GM21786 (cell line): ENCODE results near the gene OPCML.

ENCODE experiments used
- ATAC-seq: cut with Tn5 transposase; IDR thresholded peaks from one replicate; pipeline ENCODE4 v1.9.1; 2021; ENCODE audit not compliant: unreplicated experiment

OPCML gene

DNA sequence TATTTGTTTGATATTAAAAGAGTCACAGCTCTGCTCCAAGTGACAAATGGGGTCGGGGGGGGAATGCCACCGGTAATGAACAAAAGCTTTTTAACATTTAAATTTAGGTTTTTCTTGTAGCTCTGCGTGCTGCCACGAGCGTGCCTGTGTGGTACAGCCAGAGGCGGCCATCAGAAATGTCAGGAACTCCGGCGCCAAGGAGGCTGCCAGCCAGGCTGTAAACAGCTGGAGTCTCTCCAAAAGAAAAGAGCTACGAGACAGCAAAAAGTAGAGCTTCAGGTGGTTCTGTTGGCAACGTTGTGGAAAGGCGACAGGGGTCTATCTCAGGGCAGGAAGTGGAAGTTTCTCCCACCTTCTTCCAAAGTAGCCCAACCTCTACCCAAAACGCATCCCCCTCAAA lies 532.8 kb downstream of the OPCML start:
- ATAC-seq = no peak

DNA sequence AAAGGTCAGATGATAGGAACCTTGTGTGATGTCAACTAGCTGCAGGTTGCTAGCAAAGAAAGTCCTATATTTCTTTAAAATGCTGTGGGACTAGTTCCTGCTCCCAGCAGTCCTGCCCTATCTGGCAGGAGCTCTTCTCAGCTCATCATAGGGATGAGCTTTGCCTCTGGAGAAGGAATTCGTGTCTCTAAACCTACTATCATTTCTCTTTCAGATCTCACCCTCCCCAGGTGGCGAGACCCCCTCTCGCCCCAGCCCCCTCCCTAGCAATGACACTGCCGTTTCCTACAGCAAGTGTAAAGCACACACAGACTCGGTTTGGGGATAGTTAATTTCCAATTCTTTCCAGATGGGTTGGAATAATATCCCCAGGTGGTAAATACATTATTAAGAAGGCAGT lies 533.3 kb downstream of the OPCML start:
- ATAC-seq = no peak

DNA sequence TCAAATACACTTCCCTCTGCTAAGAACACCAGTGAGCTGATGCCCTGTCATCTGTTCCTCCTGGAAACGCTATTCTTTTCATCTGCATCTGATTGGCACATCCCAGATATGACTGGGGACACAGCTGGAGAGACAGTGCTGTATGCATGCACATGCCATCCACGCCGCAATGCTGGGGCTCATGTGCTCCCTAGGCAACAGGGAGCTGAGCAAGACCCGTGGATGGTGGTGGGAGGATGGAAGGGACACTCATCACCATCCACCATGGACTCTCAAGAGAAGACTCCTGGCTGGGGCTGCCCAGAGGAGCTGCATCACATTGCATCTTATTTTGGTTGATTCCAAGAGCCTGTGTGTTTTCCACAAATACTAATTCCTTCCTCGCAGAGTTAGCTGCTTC lies 534.9 kb downstream of the OPCML start:
- no peak for ATAC-seq

DNA sequence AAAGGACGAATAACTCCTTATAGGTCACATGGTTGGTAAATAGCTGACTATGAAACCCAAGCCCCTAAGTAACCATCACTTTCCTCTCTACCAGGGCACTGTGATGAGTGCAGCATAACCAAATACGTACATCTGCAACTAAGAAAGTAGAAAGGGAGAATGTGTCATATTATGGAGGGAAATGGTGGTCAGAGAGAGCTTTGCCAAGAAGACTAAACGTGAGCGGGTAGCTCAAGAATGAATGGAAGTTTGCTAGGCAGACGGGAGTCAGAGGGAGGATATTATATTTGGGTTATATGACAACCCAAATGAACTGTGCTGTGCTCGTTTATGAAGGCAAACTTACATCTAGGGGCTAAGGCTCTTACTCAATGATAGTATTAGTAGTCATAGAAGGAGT lies 537.3 kb downstream of the OPCML start:
- no peak for ATAC-seq

DNA sequence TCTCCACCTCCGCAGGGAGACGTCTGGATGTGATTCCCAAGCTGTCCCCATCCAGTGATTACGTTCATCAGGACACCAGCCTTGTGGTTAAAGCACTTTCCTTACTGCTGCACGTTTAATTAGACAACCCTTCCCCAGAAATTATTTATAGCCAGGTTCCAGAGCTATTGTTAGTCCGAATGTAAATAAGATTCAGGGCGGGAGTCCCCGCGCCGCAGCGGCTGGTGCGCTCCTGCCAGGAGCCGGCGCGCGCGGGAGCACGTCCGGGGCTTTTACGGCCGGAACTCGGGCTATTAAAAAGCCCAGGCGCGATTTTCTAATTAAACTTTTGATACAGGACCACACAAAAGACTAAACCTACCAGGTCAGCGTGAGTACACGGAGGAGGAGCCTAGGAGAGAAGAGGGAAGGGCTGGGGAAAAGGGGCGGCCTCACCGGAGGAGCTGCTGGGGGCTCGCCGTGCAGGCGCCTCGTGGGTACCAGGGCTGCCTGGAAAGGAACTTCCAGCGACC lies 538.3 kb downstream of the OPCML start:
- ATAC-seq = no peak

DNA sequence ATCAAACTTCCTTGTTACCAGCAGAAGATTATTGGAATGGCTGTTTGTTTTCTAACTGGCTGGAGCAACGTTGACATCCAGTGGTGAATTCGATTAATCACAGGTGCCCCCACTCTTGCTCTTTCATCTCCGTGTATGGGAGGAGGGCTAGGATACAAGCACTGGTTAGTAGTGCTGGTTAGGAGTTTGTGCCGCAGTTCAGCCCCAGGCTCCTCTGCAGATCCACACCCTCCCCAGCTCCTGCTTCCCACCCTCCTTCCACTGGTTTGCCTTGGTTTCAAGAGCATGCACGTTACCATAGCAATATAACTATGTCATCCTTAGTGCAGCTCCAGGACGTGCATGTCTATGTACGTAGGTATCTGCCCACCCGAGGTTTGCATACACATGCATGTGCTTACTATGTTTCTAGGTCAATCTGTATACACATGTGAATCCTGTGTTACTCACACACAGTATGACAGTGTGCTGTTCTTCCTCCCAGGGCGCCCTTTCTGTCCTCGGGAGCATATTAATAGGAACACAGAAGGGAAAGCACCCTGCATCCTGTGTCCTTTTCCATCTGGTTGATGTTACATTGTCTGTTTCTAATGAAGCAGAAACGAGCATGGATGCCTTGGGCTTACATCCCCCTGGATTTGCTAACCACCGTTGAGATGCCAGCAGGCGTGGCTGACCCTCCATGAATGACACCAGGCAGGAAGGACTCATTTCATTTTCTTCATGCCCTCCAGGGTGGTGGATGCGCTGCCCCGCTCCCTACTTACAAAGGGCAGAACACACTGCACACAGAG lies 539.3 kb downstream of the OPCML start:
- ATAC-seq = no peak

DNA sequence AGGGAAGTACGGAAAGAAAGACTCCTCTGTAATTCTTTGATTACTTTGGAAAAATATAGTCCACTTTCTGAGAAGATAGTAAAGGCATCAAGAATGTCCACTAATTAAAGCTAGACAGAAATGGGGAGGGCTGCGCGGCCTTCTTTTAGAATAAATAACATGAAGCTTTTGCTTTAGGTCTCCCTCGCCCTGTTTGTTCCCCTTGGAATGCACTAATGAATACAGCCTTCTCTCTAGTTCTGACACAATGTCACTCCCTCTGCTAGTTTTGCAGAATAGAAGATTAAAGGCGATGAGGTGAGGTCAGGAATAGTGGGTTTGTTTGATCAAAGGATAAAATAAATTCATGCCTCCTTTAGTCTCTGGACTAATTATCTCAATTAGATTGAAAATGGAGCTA lies 543.9 kb downstream of the OPCML start:
- ATAC-seq = no peak

DNA sequence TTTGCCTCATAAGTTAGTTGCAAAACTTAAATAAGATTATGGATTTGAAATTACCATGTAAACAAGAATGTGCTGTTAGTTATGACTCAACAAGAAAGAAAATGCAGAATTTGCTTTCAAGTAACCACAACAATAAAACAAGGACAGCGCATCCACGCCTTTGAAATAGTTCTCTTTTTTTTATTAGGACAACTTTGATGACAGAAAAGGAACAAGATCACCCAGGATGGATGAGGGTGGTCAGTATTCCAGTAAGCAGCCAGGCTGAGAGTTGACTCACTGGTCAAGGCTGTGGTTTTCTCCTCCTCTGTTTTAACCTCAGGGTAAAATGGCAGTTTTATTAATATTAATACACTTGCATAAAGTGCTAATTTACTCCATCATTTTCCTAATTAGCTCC lies 544.4 kb downstream of the OPCML start:
- no peak for ATAC-seq

DNA sequence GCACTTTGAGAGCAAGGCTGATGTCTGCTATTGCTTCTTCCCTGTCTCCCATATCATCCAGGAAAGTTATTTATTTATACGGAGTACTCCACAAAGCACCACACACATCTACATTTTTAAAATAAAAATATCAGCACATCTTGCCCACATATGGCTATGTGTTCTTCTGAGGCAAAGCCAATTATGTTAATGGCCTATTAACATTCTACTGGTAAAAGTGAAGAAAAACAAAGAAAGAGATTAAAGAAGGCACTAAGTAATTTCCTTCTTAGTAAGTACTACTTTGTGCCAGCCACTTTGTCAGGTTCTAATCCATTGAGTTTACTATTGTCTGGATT lies 548.7 kb downstream of the OPCML start:
- ATAC-seq = no peak

DNA sequence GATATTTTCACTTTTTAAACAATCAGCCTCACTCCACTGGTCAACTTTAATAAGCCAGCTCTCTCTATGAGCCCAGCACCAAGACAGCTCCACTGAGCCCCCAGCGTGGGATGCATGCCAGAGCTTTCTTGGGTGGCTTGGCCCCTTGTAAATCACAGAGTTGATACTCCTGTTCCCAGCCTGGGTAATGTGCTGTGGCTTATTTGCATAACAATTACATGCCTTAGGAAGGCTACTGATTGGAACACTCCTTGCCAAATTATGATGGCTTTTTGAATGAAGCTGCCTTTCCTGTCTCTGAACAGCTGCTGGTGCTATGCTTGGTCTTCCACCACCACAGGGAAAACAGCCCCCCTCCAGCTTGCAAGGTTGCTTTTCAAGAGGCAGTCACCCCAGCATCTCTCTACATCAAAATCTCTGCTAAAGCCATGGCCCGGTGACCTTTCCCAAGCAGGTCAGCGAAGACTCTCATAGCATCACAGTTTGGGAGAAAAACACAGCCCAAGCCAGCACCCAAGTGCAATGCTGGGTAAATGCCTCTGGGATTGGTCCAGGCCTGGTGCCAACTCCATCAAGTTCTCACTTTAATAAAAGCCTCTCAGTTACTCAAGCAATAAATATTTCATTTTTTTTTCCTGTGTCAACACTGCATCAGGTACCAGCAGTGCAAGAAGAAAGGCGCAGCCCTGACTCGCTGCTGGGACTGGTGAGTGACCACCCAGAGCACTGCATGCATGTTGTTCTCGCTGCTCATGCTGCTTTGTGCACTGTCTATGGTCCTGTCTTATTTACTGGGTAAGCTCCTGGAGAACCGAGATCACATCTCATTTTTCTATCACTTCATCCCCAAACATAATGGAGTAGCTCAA lies 549.3 kb downstream of the OPCML start:
- ATAC-seq = no peak

DNA sequence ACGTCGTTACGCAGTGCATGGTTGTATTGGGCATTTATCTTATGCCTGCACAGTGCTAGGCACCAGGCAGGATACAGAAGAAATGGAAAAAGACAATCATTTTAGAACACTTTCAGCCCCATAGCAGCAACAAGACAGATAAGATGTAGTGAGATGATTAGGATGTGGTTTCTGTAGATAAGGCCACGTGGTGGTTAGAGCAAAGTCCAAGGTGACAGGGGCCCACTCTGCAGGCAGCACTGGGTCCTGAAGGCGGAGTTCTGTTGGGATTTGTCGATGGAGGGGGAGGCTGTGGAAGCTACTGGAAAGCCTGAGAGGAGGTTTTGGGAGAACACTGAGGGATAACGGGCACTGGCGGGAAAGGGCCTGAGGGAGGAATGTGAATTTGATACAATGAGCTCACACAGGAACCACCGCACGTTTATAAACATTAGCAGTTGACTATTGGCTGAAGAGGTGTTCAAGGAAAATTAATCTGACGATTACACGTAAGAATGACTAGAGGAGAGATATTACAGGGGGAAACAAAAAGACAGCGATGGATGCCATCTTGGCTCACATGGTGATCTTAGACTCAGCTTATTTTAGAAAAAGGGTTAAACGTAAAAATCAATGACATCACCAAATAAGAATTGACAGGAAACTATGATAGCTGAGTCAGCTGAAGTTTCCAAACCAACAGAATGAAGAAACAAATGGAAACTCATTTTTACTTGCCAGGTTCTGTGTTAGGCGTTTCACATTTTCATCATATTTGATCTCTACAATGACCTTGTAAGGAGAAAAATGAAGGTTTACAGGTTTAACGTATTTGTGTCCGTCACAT lies 551.0 kb downstream of the OPCML start:
- ATAC-seq = no peak

DNA sequence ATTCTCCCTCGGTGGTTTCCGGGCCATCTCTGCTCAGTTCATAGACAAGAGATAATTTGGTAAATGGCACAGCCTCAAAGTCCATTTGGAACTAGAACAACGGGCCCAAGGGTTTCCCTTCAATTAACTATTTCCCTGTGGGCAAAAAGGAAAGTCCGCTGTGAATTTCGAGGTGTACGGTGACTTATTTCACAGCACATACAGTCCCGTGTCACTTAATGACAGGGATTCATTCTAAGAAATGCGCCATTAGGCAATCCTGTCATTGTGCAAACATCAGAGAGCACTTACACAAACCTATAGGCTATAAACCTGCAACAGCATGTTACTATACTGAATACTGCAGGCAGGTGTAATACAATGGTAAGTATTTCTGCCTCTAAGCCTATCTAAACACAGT lies 551.6 kb downstream of the OPCML start:
- ATAC-seq = no peak

DNA sequence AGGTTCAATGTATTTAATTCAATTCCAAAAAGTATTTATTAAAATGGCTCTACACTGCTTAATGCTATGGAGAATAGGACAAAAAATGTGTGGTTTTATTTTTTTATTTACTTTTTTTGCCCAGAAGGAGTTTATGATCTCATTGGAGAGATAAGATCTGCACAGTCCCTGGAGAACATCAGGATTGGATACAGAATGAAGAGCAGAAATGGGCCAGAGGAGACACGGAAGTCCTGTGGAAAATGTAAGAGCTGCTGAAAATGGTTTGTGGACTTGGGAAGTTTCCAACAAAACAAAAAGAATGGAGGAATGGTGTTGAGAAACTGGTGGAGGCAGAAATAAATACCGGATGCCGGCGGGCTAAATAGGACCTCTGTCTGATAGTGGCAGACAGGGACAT lies 554.6 kb downstream of the OPCML start:
- ATAC-seq = no peak

DNA sequence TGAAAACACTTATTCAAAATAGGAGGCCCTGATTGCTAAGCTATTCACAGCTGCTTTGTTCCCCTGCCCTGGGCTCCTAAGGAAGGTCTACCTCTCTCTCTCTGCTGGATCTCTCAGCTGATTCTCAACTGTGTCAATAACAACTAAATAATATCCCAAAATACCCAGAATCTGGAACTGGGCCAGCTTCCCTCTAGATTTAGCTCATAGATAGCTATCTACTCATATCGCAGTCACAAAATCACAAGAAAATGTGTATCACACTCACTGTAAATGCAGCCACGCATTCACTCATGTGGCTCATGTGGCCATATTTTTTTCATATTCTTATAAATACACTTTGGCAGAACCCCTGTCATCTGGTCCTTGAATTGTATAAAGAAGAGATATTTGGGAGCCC lies 555.1 kb downstream of the OPCML start:
- ATAC-seq = no peak

DNA sequence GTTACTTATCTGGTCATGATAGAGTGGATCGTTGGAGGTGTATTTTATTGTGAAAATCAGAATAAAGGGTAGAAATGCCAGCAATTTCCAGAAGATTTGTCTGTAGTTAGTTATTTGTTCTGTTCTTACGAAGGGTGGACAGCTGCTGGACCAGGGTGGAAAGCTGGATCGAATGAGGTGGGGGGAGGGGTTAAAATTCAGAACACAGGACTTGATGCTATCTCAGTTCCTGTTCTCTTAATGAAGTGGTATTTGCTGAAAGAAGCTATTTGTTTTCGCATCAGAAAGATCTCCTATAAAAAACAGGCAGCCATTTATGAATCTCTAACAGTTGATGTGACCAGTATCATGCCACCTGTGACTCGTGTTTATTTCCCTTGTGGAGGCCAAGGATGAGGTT lies 556.2 kb downstream of the OPCML start:
- no peak for ATAC-seq

DNA sequence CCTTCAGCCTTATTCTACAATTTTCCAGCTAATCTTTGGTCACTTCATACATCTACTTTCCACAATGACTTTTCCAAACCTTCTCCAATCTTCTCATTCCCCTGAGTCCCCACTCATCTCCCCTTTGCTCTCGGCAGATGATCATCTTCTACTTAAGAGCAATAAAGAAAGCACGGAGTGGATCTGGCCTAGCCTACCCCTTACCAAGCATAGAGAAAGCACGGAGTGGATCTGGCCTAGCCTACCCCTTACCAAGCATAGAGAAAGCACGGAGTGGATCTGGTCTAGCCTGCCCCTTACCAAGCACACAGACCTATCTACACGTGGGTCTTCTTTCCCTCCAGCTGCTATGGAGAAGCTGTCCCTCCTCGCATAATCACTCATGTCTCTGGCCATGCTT lies 558.6 kb downstream of the OPCML start:
- no peak for ATAC-seq

DNA sequence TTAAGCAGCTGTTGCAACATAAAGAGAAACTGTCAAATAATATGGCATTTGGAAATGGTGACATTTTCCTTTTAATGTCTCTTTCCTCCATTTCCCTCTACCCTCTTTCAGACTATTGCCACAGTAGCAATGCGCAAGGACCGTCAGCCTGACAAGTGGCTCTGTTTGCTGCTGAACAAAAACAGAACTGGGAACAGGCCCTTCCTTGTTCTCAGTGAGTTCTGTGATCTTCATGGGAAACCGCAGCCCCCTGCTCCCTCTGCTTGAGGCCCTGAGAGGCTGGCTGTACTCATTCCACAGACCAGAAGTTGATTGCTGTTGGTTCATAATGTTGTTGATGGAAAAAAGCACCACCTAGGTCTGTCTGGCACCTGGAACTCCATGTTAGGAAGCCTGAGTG lies 559.7 kb downstream of the OPCML start:
- ATAC-seq = no peak

DNA sequence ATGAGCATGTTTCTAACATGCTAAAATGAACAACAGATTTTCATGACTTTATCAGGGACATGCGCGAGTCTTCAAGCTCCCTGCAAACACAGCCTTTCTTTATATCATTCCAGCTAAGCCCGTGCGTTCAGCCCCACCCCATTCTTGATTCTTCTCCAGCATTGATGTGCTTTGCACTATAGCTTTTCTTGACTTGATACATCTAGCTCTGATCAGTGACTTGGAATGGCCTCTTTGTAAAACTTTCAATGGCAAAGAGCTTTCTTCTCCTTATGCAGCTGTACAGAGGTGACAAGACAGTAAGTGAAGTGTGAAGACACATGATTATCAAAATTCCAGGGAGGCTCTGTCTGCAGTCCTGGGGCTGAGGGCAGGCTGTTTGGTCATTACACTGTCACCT lies 561.0 kb downstream of the OPCML start:
- ATAC-seq = no peak

DNA sequence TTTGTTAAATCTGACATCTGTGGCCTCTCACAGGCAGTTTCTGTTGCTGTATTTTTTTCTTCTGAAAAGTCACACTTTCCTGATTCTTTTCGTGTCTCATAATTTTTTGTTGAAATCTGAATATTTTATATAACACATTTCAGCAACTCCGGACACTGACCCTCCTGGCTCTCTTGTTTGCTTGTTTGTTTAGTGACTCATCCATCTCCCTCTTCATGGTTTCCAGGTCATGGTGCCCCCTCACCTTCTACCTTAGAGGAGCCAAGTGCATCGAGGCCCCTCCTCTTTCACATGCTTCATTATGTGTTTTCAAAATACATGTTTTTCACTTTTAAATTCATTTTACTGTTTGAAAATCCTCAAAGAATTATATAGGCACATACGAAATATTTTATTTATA lies 562.4 kb downstream of the OPCML start:
- no peak for ATAC-seq

DNA sequence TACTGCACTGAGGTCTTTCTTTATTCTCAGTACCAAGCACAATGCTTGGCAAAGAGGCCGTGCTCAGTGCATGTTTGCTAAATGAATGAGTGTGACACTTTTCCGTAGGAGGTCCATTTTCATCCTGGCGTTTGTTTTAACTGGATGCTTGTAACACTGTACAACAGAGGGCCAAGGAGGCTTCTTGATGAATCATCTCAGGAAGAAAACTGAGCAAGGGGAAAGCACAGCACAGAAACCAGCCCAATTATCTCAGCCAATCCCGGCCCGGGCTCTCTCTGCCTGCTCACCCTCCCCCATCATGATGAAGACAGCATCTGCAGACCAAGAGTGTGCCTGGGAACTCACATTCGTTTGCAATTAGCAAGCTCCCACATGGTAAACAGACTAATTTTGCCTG lies 570.3 kb downstream of the OPCML start:
- no peak for ATAC-seq

DNA sequence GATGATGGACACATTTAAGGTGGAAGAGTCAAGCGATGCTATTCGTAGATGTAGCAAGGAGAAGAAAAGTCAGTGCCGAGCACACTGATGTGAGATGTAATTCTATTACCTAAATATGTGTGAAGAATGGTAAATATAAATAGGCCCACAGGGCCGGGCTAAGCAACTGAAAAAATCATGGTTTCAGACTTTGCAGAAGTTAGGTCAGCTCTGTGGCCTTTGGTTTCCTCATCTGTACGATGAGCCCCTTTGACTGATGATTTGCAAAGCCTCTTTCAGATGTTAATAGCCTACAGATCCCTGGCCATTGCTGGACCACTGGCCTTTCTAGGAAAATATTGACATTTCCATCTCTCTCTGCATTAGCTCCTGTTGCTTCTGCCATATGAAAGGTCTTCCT lies 570.8 kb downstream of the OPCML start:
- ATAC-seq = no peak
